Fibroblast of skin of left quadriceps (primary cell): Measurements from ENCODE around the gene DDAH1.

Experiments used
- DNase-seq, 2 experiments: peaks; one replicate each; pipeline ENCODE4 v3.0.0-alpha.2; 2013; ENCODE audit warnings: low read depth in 2 of 2

The DDAH1 gene

DNA sequence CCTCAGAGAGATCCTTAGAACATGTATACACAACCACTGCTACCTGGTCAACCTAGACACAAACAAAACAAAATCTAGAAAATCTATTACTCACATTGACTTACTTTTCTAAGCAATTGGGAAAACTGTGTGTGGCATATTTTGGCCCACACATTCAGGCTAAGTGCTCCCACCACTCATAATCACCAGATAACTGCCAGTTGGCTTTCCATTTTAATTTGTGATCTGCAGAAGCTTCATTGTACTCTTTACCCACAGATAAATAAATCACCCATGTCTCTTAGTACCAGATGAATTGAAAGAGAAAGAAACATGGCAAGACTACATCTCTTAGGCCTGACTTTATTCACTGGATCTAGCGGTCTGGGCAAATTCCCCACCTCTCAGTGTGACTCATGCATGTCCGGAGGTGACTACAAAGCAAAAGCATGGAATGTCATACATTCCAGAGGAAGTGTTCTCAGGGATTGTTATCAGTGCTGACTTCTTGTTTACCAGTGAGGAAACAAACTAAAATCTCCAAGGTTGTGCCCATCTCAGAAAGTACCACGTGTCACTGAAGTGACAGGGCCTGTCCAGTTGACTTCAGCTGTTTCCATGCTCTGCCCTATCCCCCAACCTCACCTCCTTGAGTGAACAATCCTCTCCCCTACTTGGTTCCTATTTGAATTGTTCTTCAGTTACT, 136.1 kb downstream of the DDAH1 start:
- peak; percentile 91 for DNase-seq

- DNase-seq, result no peak
These were observed 137.2 kb downstream of the DDAH1 start for GRCh38 chr1:85327759-85328158.

DNA sequence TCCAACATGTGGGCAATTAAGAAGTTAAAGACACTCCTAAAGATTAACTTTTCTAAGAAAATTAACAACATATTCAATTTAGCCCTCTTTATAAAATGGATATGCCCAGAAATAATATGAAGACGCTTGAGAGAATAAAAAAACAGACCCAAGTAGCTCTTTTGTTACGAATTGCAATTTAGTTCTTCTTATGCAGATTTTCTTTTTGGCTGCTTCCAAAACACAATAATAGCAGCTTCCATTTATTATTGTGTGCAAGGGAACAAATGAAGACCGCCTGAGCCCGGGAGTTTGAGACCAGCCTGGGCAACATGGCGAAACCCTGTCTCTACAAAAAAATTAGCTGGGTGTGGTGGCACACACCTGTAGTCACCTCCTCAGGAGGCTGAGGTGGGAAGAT, 138.1 kb downstream of the DDAH1 start:
- no peak for DNase-seq

- no peak for DNase-seq
These were observed 138.6 kb downstream of the DDAH1 start for GRCh38 chr1:85326336-85326735.

DNA sequence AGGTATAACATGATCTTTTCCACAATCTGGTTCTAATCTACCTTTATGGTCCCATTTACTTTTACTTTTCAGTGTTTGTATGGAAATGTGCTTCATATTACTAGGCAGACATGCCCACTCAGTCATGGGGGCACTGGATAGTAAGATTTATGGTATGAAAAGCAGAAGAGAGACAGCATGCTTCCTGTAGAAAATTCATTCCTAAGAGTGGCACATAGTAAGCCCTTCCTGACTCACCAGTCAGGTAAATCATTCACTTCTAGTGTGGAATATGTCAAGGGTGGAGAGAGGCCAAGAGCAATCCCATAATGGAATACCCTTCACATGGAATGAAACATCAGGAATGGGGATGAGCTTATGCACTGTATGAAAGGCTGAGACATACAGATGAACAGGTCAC, 139.0 kb downstream of the DDAH1 start:
- DNase-seq, result no peak

GRCh38 chr1:85323770-85324169, 141.2 kb downstream of the DDAH1 start:
- DNase-seq, result no peak

DNA sequence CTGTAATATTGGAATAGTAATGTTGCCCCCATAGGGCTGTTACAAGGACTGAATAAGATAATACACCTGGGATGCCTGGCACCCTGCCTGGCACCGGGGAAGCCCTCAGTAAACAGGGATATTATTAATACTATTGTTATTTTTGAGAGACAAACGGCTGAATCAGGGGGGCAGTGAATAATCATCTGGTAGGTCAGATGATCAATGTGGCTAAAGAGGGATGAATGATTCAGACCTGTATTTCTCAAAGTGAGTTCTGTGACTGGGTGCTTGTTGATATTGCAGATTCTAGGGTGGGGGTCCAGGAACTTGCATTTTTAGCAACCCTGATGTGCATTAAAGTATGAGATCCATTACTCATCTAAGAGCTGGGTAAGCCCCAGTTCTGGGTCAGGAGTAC, 142.3 kb downstream of the DDAH1 start:
- no peak for DNase-seq

DNA sequence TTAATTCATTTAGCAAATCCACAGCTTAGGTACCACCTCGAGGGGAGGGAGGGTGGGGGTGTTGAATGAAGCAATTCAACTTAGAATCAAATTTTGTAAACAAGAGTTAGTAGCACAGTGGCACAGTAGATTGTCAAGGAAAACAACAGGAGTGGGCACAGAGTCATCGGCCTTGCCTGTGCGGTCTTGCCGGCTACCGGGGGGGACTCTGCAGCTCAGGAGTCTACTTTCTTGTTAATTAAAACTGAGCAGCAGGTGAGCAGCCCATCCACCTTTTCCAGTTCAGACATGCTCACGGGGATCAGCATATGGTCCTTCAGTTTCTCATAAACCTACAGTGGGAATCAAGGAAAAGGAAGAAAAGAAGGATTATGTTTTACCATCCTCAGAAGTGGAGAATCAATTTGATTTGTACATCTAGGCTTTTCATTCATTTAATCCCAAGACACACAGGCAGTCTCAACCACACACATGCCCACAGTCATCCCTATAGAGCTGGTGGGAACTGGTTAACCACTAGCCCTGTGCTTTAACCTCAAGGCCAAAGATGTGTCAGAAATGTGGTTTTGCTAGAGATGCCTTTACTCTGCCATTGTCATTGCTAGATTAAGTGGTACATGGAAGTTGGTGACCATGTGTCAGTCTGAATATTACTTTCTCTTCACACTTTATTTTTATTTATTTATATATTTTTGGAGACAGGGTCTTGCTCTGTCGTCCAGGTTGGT, 143.6 kb downstream of the DDAH1 start:
- DNase-seq, result no peak

DNA sequence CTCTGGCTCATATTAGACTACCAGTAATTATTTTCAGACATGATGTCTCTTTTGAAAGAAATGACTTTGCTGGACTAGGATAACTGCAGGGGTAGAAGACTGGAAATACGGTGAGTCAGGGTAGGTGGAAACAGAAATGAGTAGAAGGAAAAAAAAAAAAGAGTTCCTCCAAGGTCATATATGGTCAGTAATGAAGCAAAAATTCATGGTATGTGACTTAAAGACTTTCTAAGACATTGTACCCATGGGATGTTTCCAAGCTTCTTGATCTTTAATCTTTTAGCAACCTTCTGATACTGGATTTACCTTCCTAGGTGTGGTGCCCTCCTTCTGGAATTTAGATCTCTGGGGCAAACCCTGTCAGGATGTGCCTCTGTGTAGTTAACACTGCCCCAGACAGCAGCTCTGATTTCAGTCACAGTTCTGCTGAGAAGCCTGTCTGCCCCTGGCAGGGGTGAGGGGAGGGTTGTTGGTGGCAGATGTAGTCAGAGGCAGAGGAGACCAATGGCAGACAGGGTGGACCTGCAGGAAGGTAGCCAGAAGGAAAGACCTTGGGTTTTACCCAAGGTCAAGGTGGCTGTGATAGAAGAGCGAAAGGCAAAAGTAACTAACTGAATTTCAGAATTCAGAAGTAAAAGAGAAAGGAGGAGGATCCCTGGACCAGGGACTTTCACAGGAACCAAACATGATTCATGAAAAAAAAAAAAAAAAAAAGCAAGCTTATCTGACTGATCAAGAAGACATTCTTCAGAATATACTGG, 144.4 kb downstream of the DDAH1 start:
- peak in 1 of 2 experiments; percentile 46 for DNase-seq

DNA sequence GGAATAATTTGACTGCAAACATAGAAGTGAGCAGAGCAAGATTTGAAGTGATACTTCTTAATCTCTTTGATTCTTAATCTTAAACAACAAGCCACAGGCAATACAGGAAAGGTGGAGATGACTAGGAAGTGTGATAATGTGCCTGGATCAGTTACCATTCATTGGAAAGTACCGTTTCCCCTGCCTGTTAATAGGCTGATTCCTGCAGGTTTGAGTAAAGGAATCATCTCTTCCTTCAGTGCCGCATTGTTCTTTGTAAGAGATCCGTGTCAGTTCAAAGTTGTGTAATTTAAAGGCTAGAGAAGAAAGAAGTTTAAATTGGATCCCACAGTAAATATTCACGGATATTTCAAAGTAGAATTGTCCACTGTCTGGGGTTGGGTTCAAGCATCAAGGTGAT, 145.0 kb downstream of the DDAH1 start:
- no peak for DNase-seq

GRCh38 chr1:85319491-85319890, 145.5 kb downstream of the DDAH1 start:
- peak; percentile 65 to 67 for DNase-seq

DNA sequence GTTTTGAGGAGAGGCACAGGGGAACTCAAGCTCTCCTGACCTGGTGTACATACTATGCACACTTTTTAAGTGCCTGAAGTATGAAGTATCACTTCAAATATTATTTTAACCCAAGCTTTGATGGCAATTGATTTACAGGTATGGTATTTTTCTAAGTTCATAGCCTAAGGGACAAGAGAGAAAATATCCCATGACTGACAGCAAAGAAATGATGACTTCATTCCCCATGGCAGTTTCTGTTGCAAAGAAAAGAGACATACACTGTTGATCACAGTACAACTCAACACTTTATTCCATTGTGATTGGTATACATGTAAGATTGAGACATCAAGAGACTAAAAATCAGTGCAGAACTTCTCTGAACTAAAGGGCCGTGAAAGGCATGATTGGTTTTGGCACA, 146.7 kb downstream of the DDAH1 start:
- no peak for DNase-seq

- DNase-seq, result no peak
These were observed 147.4 kb downstream of the DDAH1 start for GRCh38 chr1:85317560-85317959.

DNA sequence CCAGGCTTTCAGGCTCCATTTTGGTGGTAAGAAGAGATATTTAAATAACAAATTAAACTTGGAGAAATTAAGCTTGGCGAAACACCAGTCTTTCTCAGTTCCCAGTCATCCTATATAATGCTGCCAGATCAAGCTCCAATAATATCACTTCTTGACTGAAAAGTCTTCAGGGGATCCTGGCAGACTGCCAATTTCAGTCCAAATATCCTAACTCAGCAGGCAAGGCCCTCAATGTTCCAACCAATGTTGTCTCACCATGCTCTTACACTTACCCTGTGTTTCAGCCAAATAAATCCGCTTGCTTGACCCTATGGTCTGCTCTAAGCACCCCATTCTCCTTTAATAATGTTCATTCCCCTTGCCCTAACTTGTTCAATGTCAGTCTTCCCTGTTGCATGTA, 148.6 kb downstream of the DDAH1 start:
- DNase-seq, result no peak

DNA sequence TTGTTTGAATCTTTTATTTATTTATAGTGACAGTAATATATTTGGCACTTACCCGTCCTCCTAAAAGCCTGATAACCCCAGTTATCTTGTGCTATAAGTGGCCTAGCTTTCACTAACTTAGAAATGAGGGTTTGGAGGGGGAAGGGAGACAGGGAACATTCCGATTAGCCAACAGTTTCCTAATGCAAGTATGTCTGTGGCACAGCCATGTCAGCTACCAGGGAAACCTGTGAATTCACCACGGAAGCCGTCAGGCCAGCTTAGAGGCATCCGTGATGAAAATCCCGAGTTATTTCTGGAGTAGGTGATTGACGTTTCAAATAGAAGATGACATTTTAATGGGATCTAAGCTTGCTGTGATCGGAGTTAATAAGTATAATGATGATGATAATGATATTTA, 149.2 kb downstream of the DDAH1 start:
- no peak for DNase-seq

GRCh38 chr1:85314726-85315125, 150.2 kb downstream of the DDAH1 start:
- DNase-seq, result peak in 1 of 2 experiments; percentile 50

- DNase-seq, result peak; percentile 88 to 90
These were observed 150.9 kb downstream of the DDAH1 start for GRCh38 chr1:85313888-85314696.

GRCh38 chr1:85311818-85312217, 153.1 kb downstream of the DDAH1 start:
- DNase-seq, result no peak

GRCh38 chr1:85308833-85309350, 156.1 kb downstream of the DDAH1 start:
- no peak for DNase-seq

- peak; percentile 76 to 77 for DNase-seq
These were observed 156.7 kb downstream of the DDAH1 start for GRCh38 chr1:85307987-85308832.

- no peak for DNase-seq
These were observed 158.7 kb downstream of the DDAH1 start for GRCh38 chr1:85306236-85306635.
